A172 (cell line): ENCODE data around the gene KCNMB1. TPM values are rescaled to one million over a fixed set of nuclear protein-coding genes. Genes with fewer than 3 reads are reported as not detected.

Source experiments
- DNase-seq: peaks from one replicate; pipeline ENCODE4 v3.0.0-alpha.2; 2015; ENCODE audit warnings: low spot score
- total RNA-seq: library from RNA; depleted of rRNA; stranded (reverse); fragments of >200 nt; shearing (Covaris generic); gene quantifications from 2 replicates; pipeline ENCODE4 v1.2.3, GENCODE V29; 2014; rRNA removed

The KCNMB1 gene
- total RNA-seq, 1 experiment from 2014 or later = not detected

GRCh38 chr5:170339780-170340167, 49.4 kb downstream of the KCNMB1 start:
- no peak for DNase-seq

DNA sequence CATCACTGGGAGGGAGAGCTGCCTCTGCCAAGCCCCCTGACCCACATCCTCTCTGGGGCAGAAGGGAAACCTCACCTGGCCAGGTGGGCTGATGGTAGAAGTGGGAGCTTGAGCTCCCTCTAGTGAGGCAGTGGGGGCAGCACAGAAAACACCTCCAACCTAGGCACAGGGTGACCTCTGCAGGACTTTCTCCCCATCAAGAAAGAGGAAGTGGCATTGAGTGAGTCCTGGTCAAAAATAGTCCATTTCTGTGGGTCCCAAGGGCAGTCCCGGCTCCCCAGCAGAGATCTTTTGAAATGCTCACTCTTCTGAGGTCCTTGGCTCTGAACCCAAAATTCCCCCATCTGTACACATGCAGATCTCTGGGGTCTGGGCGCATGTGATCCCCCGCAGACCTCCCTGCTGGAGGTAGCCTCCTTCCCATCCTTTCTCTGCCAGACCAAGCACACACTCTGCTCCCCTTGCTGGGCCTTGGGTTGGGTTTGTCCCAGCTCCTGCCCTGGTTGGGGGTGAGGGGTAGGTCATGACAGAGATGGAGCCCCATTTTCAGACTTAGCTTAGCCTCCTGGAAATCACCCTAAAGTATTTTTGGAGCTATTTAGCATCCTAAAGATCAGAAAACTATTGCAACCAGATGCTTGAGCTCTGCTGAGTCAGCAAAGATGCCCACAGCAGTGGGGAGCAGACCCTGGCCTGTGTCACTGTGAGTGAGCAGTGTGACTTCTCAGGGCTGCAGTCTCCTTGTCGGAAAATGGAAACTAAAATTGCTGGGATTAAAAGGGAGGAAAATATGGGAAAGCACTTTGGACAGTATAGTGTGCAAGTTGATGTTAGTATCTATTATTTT, 50.0 kb downstream of the KCNMB1 start:
- no peak for DNase-seq

DNA sequence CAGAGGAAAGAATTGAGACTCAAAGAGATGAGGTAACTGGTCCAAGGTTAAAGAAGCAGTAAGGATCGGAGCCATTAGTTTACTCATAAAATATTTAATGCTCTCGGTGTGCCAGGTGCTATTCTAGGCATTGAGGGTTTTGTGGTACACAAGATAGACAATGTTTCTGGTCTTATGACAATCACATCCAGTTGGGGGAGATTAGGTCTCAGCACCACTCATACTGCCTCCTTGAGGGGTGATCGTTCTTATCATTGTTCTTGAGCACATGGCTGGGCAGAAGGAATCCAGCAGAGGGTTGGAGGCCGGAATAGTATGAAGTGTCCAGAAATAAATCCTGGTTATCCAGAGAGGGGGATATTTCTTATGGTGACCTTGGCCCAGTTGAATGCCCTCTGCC, 50.9 kb downstream of the KCNMB1 start:
- no peak for DNase-seq

DNA sequence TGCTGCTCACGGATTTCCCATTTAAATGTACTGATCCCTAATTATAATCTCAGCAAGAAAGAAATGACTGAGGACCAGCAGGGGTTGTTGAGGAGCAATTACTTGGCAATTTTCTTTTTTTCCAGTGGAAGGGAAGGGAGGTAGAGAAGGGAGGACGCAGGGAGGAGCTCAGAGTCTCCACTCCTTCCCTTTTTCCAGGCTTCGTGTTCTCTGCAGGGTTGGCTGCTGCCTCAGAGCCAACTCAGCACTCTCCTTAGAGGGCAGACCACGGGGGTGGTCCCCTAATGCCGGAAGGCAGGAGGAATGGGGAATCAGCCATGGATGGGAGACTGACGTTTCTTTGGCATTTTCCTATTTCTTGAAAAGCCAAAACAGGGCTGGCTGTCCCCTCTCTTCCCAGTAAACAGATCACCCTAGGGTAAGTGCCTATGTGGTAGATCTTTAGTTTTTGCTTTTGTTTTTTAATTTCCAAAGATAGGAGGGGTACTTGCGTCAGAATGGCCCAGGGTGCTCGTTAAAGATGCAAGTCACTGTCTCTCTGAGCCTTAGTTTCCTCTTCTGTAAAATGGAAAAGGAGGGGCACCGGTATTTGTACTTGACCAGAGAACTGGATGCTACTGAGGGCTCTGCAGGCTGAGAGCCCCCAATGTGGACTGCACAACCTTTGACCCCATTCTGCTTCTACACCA, 52.0 kb downstream of the KCNMB1 start:
- no peak for DNase-seq

- DNase-seq = no peak
Observed at GRCh38 chr5:170336065-170336464, 53.1 kb downstream of the KCNMB1 start.

GRCh38 chr5:170334626-170335025, 54.5 kb downstream of the KCNMB1 start:
- no peak for DNase-seq

DNA sequence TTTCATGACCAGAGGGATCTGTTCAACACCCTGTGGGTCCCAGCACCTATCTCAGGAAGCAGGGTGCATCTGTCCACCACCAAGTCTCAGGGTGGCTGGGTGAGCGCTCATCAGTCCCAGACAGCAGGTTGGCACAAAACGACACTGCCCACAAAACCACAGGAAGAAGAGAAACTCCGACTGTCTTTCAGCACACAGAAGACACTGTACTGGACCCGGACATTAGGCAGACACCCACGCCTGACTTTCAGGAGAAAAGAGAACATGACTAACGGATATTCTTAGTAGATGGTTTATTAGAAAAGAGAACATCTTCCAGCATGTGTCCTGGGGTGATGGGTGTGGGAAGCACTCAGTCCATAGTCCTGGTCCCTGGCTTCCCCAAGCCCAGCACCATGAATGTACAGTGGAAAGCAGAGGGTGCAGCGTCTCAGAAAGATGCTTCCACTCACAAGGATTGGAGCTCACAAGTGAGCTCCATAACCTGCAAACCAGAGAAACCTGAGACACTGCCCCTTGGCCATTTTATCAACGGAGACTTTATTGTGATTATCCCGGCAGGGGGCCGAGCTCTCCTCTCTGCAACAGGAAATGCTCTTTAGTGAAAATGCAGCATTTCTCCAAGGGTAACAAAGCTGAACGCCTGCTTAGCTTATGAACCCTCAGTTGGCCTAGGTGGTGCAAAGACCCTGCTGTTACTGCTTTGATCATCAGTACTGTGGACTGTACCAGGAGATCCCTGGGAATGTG, 55.8 kb downstream of the KCNMB1 start:
- DNase-seq = peak; percentile 25

GRCh38 chr5:170332058-170332457, 57.1 kb downstream of the KCNMB1 start:
- DNase-seq = no peak

DNA sequence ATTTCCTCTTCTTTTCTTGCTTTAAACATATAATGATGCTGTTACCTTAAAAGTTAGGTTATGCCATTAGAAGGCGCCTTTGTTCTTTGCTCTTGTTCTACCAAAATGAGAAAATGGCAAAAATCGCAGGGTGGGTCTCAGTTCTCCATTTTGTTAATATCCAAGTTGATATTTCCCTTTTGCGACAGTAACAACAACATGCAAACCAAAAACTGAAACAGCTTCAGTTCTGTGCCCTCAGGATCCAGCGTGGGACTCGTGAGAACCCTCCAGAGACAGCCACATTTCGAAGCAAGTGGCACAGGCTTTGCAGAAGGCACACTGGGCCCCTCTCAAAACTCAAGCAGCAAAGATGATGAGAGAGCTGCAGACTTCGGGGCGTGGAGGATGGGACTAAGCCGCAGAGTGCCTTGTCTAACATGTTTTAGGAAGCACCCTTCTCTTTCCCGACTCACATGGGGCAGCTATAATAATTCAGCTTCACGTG, 58.6 kb downstream of the KCNMB1 start:
- no peak for DNase-seq

- no peak for DNase-seq
Observed at GRCh38 chr5:170329524-170329923, 59.6 kb downstream of the KCNMB1 start.

DNA sequence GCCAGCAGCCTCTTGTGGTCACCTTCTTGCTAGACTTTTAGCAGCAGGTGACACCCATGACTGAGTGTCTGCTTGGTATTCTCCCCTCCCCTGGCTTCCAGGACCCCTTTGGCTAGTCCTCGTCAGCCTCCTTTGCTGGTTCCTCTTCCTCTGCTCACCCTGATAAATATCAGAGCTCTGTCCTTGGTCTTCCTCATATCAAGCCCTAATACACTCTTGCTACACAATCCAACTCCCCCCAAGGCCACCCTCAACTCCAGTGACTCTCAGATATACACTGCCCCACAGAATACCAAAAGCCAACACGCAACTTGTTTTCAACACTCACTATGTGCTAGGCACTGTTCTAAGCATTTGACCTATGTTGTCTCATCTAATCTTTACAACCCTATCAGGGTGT, 61.3 kb downstream of the KCNMB1 start:
- DNase-seq = no peak

DNA sequence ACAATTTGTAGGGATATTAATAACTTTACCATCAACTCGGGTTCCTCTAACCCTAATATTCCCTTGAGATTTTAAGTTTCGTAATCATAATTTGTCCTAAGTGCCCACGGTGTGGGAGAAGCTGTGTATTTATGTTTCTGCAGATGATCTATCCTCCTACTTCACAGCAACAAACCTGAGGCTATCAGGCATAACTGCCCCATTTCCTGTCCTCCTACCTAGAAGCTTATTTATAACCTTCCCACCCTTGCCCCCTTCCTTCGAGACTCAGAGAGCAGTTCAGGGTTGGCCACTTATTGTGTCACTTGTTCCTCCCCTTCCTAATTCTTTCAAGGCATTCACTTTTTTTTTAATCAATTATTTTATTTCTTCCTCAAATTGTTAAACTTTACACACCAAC, 62.0 kb downstream of the KCNMB1 start:
- DNase-seq = no peak

Other genes with a start within 250 kb of the KCNMB1 start
- not detected in 2 replicates for gene C5orf58, start 156.4 kb downstream of the KCNMB1 start, total RNA-seq
- gene LCP2, start 91.6 kb downstream of the KCNMB1 start, total RNA-seq = not detected in 2 replicates
- 0.36 TPM in 1 of 2 replicates, not detected in the other for gene KCNIP1, start 114.7 kb upstream of the KCNMB1 start, total RNA-seq